GM18861 (cell line): ENCODE results near the gene NFASC.

ENCODE experiments used
- ATAC-seq: cut with Tn5 transposase; IDR thresholded peaks from one replicate; pipeline ENCODE4 v1.9.1; 2021; ENCODE audit not compliant: unreplicated experiment

NFASC gene

GRCh38 chr1:205032508-205032907 is 161.8 kb downstream of the NFASC start:
- ATAC-seq: no peak

GRCh38 chr1:205037539-205037938 is 166.9 kb downstream of the NFASC start:
- no peak for ATAC-seq

GRCh38 chr1:205038132-205038786 is 167.6 kb downstream of the NFASC start:
- ATAC-seq: no peak

- ATAC-seq: no peak
Observed at GRCh38 chr1:205041001-205041715, 170.5 kb downstream of the NFASC start.

- ATAC-seq: no peak
Observed at GRCh38 chr1:205041998-205042910, 171.6 kb downstream of the NFASC start.

- no peak for ATAC-seq
Observed at GRCh38 chr1:205042911-205043806, 172.5 kb downstream of the NFASC start, which contains the start of gene CNTN2. Gene CNTN2, plus strand, starts transcription at chr1:205043212. Its CDS starts 9,974 bp downstream, at chr1:205053186.

GRCh38 chr1:205043866-205044265 is 173.2 kb downstream of the NFASC start:
- no peak for ATAC-seq

- no peak for ATAC-seq
Observed at GRCh38 chr1:205044741-205045140, 174.1 kb downstream of the NFASC start.

GRCh38 chr1:205045146-205045545 is 174.5 kb downstream of the NFASC start:
- ATAC-seq: no peak

GRCh38 chr1:205046870-205047269 is 176.2 kb downstream of the NFASC start:
- ATAC-seq: no peak

GRCh38 chr1:205047764-205048231 is 177.1 kb downstream of the NFASC start:
- no peak for ATAC-seq

- no peak for ATAC-seq
Observed at GRCh38 chr1:205048382-205048781, 177.7 kb downstream of the NFASC start.

- no peak for ATAC-seq
Observed at GRCh38 chr1:205049479-205049878, 178.8 kb downstream of the NFASC start.

GRCh38 chr1:205052690-205053089 is 182.0 kb downstream of the NFASC start:
- ATAC-seq: no peak

GRCh38 chr1:205053296-205053695 is 182.6 kb downstream of the NFASC start:
- no peak for ATAC-seq

- no peak for ATAC-seq
Observed at GRCh38 chr1:205054013-205054412, 183.4 kb downstream of the NFASC start.

- no peak for ATAC-seq
Observed at GRCh38 chr1:205056188-205056611, 185.5 kb downstream of the NFASC start.

GRCh38 chr1:205056956-205057568 is 186.4 kb downstream of the NFASC start:
- ATAC-seq: no peak

GRCh38 chr1:205057808-205058575 is 187.3 kb downstream of the NFASC start:
- ATAC-seq: no peak
